ENCODE data around the gene GSTM3. TPM values are rescaled to one million over a fixed set of nuclear protein-coding genes. Genes with fewer than 3 reads are reported as not detected.
A peak's percentile ranks its signal among the peaks of the same experiment; 100 is the strongest.

Gene GSTM3
- total and polyA plus RNA-seq, 9 of the 15 experiments (the other 6 are each of a cell fraction or from before 2014, with no cell fraction given), result 3.9 to 24.5 (median 9.4) TPM

GRCh38 chr1:109719337-109719837 lies 21.5 kb downstream of the GSTM3 start (continued):
- TF ChIP-seq ZNF518B (CRISPR knock-in tag; IDR thresholded peaks at IDR 0.05) (no peak), ARID3A (IDR thresholded peaks at IDR 0.05; ENCODE audit: borderline replicate concordance, low read depth, low read length) (peak; percentile 76; the same call in 1 of the 2 replicates), NONO (IDR thresholded peaks at IDR 0.05; ENCODE audit: low read depth in 2 of 2, low read length in 1 of 2) (no peak), ZBTB11 (CRISPR knock-in tag; IDR thresholded peaks at IDR 0.05) (peak in 1 of 3 experiments; percentile 74; a peak in 2 of 6 replicates), SNRNP70 (optimal IDR thresholded peaks at IDR 0.05; ENCODE audit: low read depth, low read length) (no peak), TFE3 (CRISPR knock-in tag; IDR thresholded peaks at IDR 0.05) (no peak), ZNF75A (CRISPR knock-in tag; IDR thresholded peaks at IDR 0.05) (no peak), BMI1 (IDR thresholded peaks at IDR 0.05; ENCODE audit: low read length) (no peak), TAL1 (IDR thresholded peaks at IDR 0.05) (no peak; the same call in 1 of the 2 replicates), ZBED1 (IDR thresholded peaks at IDR 0.05) (no peak), ETV1 (tag; conservative IDR thresholded peaks at IDR 0.05; ENCODE audit: low read depth) (peak; percentile 50), ZNF253 (CRISPR knock-in tag; conservative IDR thresholded peaks at IDR 0.05) (no peak), MAFK (IDR thresholded peaks at IDR 0.05; ENCODE audit: low read length) (peak; percentile 98), KLF10 (CRISPR knock-in tag; IDR thresholded peaks at IDR 0.05) (no peak), MAFG (tag; conservative IDR thresholded peaks at IDR 0.05) (peak; percentile 100), SP1 (CRISPR knock-in tag; IDR thresholded peaks at IDR 0.05) (no peak), THAP7 (CRISPR knock-in tag; IDR thresholded peaks at IDR 0.05) (no peak), ZNF766 (CRISPR knock-in tag; conservative IDR thresholded peaks at IDR 0.05) (no peak)
